Psoas muscle (tissue), 8 donors: ENCODE data around the gene KLHL29. TPM values are rescaled to one million over a fixed set of nuclear protein-coding genes. Genes with fewer than 3 reads are reported as not detected.

Experiments used
- ATAC-seq, 4 donors: fragments of 200-7000 bp; cut with Tn5 transposase; one replicate each; pipeline ENCODE4 v1.9.1; 2020; ENCODE audit warnings: moderate library complexity in 3 of 4, mild to moderate bottlenecking in 2 of 4
- DNase-seq, 2 donors: peaks; one replicate each; pipeline ENCODE4 v3.0.0-alpha.2; 2020
- H3K27ac ChIP-seq: fragments of 200-600 bp; one replicate; pipeline ENCODE4 v1.8.0; 2022
- H3K27me3 ChIP-seq, 3 donors: fragments of 200-600 bp in 1 of 3; one replicate each; pipeline versions ENCODE4 v1.6.1 to v1.8.0; 2013 to 2022; ENCODE audit warnings: low read length in 2 of 3, mild to moderate bottlenecking in 2 of 3, moderate library complexity in 1 of 3; ENCODE audit not compliant: insufficient read depth in 3 of 3
- H3K36me3 ChIP-seq, 2 donors: fragments of 200-600 bp in 1 of 2; one replicate each; pipeline versions ENCODE4 v1.6.1 to v1.8.0; 2013 to 2022; ENCODE audit warnings: low read depth in 1 of 2, mild to moderate bottlenecking in 1 of 2, moderate library complexity in 1 of 2; ENCODE audit not compliant: insufficient read depth in 1 of 2
- H3K4me1 ChIP-seq: fragments of 200-600 bp; one replicate; pipeline ENCODE4 v1.8.0; 2022
- H3K4me3 ChIP-seq: fragments of 200-600 bp; one replicate; pipeline ENCODE4 v1.8.0; 2022; ENCODE audit warnings: mild to moderate bottlenecking
- H3K9me3 ChIP-seq: fragments of 200-600 bp; one replicate; pipeline ENCODE4 v1.8.0; 2022
- CTCF ChIP-seq: fragments of 200-600 bp; IDR thresholded peaks from one replicate; pipeline ENCODE4 v1.8.0; 2022; ENCODE audit warnings: antibody characterized with exemption
- WGBS, 3 donors: extraction: QIAGEN DNeasy Blood & Tissue Kit; methylation state at CpG; one replicate each; pipeline versions ENCODE4 v1.1.6 to v1.1.7; 2013; 5-methylcytosine and 5-hydroxymethylcytosine counted together
- intact Hi-C, 2 donors: fragments of 100-400 bp; cut with DNase I; formaldehyde crosslinking; loops; one replicate each; pipeline versions ENCODE4 v1.11.0 to v1.14.2; 2022
- polyA plus RNA-seq, 3 donors: library from polyadenylated mRNA; stranded (reverse); fragments of 200-250 nt; gene quantifications; one replicate each; pipeline ENCODE4 v1.2.3, GENCODE V29; 2013
- total RNA-seq, 4 donors: library from RNA; stranded (reverse); fragmentation: NEBNext Ultra II Directional in 2 of 4; extraction: Animal tissue kit (Norgen Biotek cat#: 25700) in 2 of 4; gene quantifications; one replicate each; pipeline versions ENCODE4 v1.2.1 to v1.2.4, GENCODE V29; 2021 to 2023
- donor health status: healthy with polysubstance abuse.
- donor health status: DM: no; HTN: no; CAD: no; lungs with moderate emphysema.
- donor health status: Bipolar disorder and iron deficiency.
- donor health status: healthy.
- donor health status: DM: yes; HTN: yes; CAD: no.
- donor health status: DM: no; HTN: no; CAD: no.
- donor health status: DM: no; HTN: no; CAD: no.
- donor health status: DM: yes; HTN: yes; CAD: no.

Gene KLHL29
- total and polyA plus RNA-seq, 7 donors: 4.4 to 14.1 (median 6.8) TPM

- peaks cover 6% of the 10 kb centered on the region for H3K4me1 ChIP-seq
- H3K27ac ChIP-seq: no peak overlapping the region
- TF ChIP-seq CTCF: no peak
- H3K36me3 ChIP-seq: no peaks in the 10 kb centered on the region
- WGBS, 3 donors: 90 to 92% (median 91%) methylated on average over 8 of the region's 8 CpGs
- intact Hi-C loops: no loop called here
- H3K4me3 ChIP-seq: no peak overlapping the region
- H3K27me3 ChIP-seq: no peaks in the 10 kb centered on the region
- no peaks in the 10 kb centered on the region for H3K9me3 ChIP-seq
- peak in 1 of 2 donors; percentile 25 for DNase-seq
- ATAC-seq: no peak
These were observed 249.0 kb downstream of the KLHL29 start for GRCh38 chr2:23633966-23634365.

- Histone ChIP-seq H3K27me3 (no peaks in the 10 kb centered on the region), H3K4me1 (peaks cover 6% of the 10 kb centered on the region), H3K27ac (no peak overlapping the region), H3K36me3 (peaks cover 0 to 16% of the 10 kb centered on the region in 2 donors), H3K4me3 (no peak overlapping the region), H3K9me3 (no peaks in the 10 kb centered on the region)
- intact Hi-C loops: loop anchor here in 1 of 2 donors (5.0 kb wide), 1 partner anchor 127 kb away; no protein-coding TSS in a partner anchor
- WGBS, 3 donors: 87 to 91% (median 88%) methylated on average over 23 of the region's 23 CpGs
- ATAC-seq (no peak), DNase-seq (peak in 1 of 2 donors; percentile 31)
- no peak for TF ChIP-seq CTCF
These were observed 250.7 kb downstream of the KLHL29 start for GRCh38 chr2:23635442-23636340.

GRCh38 chr2:23636426-23636825 is 251.4 kb downstream of the KLHL29 start:
- TF ChIP-seq CTCF: peak; percentile 27
- DNase-seq: peak; percentile 37 to 63
- Histone ChIP-seq H3K27me3 (no peaks in the 10 kb centered on the region), H3K9me3 (no peaks in the 10 kb centered on the region), H3K36me3 (peaks cover 0 to 16% of the 10 kb centered on the region in 2 donors), H3K27ac (peak overlapping the region; percentile 30), H3K4me3 (no peak overlapping the region), H3K4me1 (peaks cover 6% of the 10 kb centered on the region)
- 59 to 77% (median 62%) methylated on average over 11 of the region's 11 CpGs for WGBS, 3 donors
- ATAC-seq: peak; percentile 54 to 75 (median 67)
- intact Hi-C loops: loop anchor here in 1 of 2 donors (5.0 kb wide), 1 partner anchor 126 kb away; no protein-coding TSS in a partner anchor

GRCh38 chr2:23637011-23637778 is 252.2 kb downstream of the KLHL29 start:
- Histone ChIP-seq H3K36me3 (peaks cover 0 to 21% of the 10 kb centered on the region in 2 donors), H3K9me3 (no peaks in the 10 kb centered on the region), H3K27ac (peak overlapping the region; percentile 30), H3K4me3 (no peak overlapping the region), H3K4me1 (peaks cover 6% of the 10 kb centered on the region), H3K27me3 (no peaks in the 10 kb centered on the region)
- 70 to 78% (median 73%) methylated on average over 14 of the region's 14 CpGs for WGBS, 3 donors
- TF ChIP-seq CTCF: no peak
- intact Hi-C loops: loop anchor here in 1 of 2 donors (5.0 kb wide), 1 partner anchor 125 kb away; no protein-coding TSS in a partner anchor
- ATAC-seq: peak in 2 of 4 donors; percentile 15 to 25
- DNase-seq: no peak
